HK-2 (cell line): ENCODE measurements around the gene HMCN1.
"Not testable (repeated sequence)": the region's sequence is repeated elsewhere in the genome, so short reads cannot be mapped to it uniquely, and the experiment has no call there.

ENCODE experiments used
- DNase-seq: peaks from one replicate; pipeline ENCODE4 v3.0.0-alpha.2; 2018; ENCODE audit not compliant: unreplicated experiment

HMCN1 gene

DNA sequence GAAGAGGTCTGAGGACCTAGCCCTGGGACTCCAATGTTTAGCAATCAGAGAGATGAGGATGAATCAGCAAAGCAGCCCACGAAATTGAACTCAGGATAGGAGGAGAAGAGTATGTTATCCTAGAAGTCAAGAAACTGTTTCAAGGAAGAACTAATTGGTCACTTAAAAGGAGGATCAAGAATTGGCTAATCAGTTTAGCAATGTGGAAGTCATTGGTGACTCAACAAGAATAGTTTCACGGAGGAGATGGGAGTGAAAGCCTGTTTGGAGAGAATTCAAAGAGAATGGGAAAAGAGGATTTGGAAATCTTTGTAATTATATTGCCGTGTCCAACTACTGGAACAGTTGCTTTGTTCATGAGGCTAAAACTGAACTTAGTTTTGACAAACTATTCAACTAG lies 7.4 kb downstream of the HMCN1 start:
- no peak for DNase-seq

DNA sequence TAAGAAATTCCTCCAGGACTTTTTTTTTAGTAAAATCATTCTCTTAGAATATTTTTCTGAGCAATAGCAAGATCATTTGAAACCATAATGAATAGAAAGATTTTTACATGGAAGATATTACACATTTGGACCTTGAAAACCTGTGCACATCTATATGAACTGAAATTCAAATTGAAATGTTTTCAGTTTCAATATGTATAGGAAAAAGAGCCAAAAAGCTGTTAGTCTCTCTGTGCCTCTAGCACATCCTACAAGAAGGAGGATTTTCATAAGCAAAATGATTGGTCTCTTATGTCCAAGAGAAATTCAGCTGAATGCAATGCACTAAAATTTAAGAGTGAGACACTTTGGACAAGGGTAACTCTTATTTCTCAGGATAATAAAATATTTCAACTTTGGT lies 8.2 kb downstream of the HMCN1 start:
- no peak for DNase-seq

DNA sequence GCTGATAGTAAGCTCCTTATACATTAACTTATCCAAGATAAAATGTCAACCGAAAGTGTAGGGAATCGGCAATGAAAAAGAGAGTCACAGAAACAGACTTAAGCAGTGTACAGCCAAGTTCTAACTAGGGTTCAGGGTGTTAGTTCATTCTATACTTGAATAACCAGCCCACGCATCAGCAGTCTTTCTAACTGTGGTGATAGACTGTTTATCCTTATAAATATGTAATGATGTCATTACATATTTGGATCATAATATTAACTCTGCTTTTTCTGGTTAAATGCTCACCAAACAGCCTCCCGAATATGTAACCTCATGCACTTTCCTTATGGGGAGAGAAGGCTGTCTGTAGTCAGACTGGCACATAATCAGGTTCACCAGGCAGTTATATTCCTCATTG lies 11.0 kb downstream of the HMCN1 start:
- no peak for DNase-seq

DNA sequence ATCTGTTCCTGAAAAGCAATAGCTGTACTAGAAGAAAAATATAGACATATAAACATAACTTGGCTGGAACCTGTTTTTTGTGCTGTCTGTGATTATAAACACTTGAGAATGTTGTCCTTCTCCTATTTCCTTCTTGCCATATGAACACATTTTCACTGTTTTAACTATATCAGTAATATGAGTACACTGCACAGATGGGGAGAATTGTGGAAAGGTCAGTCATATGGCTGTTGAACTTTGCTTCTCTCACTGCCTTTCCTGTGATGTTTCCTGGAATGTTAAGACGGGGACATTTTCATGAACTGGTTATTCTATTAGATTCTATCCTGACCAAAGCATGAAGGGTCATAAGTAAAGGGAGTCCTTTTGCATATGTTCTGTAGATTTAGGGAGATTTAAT lies 24.9 kb downstream of the HMCN1 start:
- no peak for DNase-seq

DNA sequence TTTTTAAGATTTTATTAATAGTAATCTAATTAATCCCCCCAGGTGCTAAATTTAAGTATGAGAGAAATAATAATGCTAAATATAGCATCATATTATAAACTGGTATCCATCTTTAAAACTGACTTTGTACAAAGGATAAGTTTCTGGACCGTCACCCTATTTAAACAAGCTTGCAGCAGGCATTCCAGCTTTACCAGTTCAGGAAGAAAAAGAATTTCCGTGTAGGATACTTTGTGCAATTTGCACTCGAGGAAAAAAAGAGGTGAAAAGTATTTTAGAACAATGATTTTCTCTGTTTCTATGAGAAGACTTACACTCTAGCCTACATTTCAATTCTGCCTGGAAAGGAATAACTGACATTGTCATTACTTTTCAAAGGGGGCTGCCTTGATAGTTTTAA lies 27.6 kb downstream of the HMCN1 start:
- DNase-seq, result no peak

DNA sequence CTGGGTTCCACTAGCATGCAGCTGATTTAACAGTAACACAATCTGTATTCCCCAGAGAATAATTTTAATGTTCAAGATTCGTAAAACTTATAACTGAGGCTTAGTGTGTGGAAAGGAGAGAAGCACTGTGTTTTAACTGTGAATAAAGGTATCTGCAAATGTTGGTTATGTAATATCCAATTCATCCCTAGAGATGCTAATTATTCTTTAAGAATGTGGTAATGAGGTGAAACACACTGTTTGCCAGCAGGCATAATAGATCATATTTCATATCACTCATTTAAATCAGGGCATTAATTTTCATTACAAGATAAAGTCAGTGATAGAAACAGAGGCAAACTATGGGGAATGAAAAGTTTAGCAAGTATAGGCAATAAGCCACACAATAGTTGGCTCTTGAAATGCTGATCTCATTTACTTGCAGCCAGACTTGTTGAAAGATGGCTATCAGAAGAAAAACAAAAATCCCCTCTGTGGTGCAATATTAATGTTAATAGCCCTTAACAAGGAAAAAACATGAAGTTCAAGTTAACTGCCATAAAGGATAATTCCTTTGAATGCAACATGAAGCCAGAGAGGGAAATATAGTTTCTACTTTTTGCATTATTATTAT lies 33.4 kb downstream of the HMCN1 start:
- DNase-seq, result no peak

DNA sequence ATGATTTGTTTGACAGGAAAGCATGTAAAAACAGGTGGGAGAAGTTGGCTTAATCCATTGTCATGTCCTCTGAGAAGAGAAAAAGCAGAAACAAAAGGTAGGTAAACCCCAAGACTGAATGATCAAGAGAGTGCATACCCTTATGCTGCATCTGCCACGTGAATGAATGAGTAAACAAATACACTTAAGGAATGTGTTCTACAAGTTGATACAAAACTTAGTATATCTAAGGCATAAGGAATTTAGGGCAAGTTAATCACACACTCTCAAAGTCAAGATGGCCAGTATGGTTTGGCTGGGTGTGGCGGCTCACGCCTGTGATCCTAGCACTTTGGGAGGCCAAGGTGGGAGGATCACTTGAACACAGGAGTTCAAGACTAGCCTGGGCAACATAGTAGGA lies 34.2 kb downstream of the HMCN1 start:
- no peak for DNase-seq

DNA sequence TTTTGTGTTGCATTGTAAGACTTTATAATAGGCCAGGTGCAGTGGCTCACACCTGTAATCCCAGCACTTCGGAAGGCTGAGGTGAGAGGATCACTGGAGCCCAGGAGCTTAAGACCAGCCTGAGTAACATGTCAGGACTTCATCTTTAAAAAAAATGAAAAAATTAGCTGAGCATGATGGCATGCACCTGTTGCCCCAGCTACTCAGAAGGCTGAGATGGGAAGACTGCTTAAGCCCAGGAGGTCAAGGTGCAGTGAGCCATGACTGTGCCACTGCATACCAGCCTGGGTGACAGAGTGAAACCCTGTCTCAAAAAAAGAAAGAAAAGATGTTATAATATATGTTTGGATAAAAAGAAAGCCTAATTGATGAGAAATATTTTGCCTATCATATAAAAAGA lies 34.9 kb downstream of the HMCN1 start:
- no peak for DNase-seq

DNA sequence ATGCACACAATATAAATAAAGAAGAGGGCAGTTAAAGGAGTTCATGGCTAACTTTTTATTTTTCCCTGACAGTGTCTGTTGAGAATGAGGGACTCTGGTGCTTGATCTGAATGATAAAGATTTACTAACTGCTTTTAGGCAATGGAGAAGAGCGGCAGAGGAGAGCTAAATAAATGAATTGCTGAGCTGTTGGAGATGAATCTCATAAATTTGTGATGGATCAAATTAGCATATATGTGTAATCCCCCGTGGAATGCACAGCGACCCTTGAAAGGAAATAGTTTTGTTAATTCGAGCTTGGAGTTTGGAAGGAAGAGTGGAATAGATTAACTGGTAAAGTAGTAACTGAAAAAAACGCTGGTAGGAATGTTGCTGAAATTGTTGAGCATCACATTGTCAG lies 40.2 kb downstream of the HMCN1 start:
- DNase-seq, result no peak

DNA sequence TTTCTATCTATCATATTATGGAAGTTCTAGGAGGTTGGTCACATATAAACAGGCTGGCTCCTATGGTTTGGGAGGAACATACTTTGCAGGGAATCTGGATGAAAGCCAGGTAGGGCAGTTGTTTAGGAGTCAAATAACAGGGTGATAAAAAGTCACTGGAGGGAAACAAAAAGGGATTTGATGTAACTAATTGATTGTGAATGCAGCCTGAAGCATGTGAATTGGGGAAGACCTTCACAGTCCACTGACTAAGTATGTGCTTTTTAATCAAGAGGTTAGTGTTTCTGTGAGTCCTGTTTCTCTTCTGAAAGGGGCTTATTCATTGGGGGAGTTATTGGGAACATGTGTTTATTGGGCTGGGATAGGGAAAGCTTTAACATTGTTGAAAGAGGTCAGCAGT lies 41.3 kb downstream of the HMCN1 start:
- DNase-seq, result no peak

DNA sequence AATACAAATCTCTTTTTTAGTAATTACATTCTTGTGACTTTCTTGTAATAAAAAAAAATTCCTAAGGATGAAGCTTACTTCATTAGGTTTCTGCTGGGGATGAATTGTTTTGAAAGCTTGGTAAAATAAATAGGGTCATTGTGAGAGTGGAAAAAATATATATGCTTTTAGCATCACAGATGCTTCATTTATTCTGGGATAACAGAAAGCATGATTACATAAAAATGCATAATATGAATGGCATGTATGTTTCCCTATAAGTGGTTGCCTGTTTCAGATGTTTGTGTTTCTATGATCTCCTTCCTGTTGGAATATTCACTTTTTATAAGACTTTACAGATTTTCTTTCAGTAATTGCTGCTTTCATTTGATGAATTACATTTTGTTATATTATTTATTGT lies 42.3 kb downstream of the HMCN1 start:
- no peak for DNase-seq

DNA sequence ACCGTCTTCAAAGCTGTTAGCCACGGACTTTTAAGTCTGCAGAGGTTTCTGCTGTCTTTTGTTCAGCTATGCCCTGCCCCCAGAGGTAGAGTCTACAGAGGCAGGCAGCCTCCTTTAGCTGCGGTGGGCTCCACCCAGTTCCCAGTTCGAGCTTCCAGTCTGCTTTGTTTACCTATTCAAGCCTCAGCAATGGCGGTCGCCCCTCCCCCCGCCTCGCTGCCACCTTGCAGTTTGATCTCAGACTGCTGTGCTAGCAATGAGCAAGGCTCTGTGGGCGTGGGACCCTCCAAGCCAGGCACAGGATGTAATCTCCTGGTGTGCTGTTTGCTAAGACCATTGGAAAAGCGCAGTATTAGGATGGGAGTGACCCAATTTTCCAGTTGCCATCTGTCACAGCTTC lies 49.7 kb downstream of the HMCN1 start:
- not testable (repeated sequence) for DNase-seq

DNA sequence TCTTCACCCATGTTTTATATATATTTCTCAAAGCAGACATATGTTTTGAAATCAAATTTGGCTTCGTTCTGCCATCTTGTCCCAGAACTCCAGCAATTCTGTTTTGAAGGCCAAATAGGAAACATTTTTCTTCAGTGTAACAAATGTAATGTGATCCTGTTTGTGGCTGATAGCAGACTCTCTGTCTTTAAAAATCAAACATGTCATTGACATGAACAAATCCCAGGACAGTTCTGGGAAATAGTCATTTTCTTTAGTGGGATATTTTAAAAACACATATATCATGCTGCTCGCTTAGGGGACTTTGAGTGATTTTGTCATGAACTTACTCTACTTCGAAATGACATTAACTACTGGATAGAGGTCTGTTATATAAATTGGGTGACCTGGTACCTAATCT lies 51.4 kb downstream of the HMCN1 start:
- no peak for DNase-seq

DNA sequence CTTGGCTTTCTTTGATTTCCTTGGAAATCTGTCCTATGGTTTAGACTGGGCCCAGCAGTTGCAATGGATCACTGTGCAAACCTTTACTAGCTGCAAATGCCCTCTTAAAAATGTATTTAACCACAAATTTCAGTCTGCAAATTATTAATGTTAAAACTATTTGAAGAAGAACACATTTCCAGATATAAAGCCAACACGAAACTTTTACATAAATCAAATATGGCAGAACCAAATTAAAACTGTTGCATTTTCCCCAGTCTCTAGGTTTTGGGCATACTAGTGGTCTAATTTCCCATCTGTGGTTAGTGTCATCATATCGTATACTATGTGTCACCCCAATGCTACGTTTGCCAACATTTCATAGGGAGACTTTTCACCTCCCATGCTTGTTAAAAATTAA lies 52.3 kb downstream of the HMCN1 start:
- DNase-seq, result no peak

DNA sequence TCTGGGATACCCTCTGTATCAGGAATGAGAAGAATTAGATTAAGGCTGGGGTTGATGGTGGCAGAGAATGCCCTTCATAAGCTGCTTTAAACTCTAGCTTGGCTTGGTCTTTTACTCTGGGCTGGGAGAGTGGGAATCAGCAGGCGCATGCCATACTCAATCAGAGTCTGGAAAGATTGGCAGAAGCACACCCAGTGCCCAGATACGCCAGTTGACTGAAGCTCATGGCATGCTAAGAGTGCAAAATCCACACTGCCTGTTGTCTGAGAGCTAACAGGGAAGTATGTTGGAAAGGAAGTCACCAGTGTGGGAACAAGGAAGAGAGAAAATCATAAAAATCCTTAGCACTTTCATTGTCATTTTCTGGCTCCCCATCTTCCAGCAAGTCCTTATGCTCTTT lies 53.0 kb downstream of the HMCN1 start:
- no peak for DNase-seq

DNA sequence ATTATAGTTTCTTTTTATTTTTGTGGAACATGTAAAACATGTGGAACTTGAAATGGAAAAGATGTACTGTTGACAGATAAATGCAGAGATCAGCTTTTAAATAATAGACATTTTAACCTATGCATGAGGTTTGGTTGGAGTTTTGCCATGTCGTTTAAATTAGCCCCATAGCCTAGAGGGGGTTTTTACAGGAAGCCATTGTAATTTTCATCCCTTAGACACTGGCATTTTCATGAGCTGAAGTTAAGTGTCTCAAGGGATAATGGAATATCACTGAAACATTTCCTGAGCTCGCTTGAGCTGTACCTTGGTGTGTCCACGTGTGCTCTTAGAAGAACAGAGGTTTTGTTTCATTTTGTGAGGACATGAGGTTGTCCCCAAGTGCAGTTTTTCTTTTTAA lies 54.2 kb downstream of the HMCN1 start:
- DNase-seq, result no peak

DNA sequence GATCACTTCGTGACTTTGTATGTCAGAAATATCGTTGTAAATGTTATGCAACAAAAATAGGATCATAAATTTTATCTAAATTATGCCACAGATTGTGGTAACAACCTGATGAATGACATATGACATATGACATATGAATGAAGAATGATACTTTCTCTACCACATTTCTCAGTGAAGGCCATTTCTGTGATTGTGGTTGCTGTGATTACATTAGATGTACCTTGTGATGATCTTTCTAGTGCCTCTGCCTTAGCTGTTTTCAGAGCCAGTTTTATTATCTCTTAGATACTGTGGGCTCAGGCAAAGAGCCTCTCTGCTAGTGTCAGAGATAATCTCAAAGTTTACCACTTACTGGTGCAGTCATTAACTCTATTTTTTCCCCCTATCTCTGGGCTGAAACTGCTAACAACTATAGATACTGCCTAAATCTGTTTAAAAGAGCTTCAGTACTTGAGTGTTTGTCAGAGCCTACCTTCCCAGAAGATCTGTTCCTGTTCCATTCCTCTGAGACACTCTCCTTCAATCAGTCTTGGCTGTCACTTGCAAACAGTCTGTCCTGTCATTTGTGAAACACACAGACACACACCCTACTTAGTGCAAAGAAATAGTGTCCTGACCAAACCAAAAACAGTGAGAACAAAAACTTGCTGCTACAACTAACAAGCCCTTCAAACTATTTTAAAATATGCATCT lies 55.5 kb downstream of the HMCN1 start:
- DNase-seq, result no peak

DNA sequence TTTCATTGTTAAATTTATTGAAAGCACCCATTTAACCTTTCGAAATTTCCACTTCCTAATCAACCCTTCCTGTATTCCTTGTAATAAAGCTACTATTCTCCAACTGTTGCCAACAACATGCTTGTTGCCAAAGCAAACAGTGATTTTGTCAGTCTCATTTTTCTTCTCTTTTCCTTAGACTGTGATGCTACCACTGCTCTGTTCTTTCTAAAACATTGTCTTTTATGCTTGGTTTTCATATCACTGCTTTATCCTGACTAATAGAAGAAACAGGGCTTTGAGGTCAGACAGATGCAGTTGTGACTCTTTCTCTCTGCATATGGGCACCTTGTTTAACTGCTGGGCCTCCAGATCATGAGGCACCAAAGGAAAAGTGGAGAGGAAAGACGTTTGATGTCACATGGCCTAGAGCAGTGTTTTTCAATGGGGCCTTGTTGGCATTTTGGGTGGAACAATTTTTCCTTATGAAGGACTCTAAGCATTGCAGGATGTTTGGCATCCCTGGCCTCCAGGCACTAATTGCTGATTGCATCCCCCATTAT lies 56.1 kb downstream of the HMCN1 start:
- no peak for DNase-seq

DNA sequence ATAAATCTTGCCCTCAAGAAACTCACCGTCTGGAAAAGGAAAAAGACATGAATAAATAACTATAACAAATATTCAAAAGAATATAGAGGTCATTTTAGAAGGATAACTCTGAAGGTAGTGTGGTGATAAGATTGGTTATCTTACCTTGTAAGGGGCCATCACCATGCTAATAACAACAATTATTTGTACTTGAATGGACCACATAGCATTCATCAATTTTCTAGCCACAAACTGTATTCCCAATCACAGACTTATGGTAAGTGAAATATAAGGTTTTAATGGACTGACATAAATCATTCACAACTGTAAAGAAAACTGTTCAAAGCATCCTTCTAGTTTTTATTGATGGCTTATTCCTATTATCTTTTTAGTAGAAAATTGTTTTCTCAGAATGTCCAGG lies 57.8 kb downstream of the HMCN1 start:
- DNase-seq, result no peak

DNA sequence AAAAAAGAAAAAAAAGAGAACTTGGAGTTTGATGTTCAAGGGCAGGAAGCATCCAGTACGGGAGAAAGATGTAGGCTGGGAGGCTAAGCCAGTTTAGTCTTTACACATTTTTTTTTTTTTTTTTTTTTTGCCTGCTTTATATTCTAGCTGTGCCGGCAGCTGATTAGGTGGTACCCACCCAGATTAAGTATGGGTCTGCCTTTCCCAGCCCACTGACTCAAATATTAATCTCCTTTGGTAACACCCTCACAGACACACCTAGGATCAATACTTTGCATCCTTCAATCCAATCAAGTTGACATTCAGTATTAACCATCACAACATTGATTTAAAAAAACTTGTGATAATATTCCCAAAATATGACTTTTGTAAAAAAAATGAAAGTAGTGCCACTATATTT lies 60.3 kb downstream of the HMCN1 start:
- not testable (repeated sequence) for DNase-seq

DNA sequence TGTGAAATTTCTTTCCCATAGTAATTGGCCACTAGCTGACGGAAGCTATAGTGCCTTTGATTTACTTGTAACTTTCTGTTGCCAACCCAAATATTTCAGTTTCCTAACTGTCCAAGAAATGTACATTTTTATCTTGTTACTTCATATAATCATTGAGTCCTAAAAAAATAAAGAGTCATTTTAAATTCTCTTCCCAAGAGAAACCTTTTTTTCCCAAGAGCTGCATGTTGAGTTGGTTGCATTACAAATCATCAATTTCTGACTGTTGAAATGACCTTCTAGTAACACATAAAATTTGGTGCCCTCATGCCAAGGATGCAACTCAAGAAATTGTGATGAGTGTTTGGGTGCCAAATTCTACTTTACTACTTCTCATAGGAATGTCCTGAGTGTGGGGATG lies 61.0 kb downstream of the HMCN1 start:
- no peak for DNase-seq

DNA sequence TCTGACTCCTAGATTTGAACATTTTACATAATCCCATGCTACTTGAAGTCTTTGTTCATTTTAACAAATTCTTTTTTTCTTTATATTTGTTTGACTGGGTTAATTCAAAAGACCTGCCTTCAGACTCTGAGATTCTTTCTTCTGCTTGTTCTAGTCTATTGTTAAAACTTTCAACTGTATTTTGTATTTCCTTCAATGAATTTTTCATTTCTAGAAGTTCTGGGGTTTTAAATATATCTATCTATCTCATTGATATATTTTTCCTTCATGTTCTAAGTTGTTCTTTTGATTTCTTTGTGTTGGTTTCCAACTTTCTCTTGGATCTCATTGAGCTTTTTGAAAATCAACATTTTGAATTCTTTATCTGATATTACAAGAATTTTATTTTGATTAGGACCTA lies 64.3 kb downstream of the HMCN1 start:
- DNase-seq, result no peak

DNA sequence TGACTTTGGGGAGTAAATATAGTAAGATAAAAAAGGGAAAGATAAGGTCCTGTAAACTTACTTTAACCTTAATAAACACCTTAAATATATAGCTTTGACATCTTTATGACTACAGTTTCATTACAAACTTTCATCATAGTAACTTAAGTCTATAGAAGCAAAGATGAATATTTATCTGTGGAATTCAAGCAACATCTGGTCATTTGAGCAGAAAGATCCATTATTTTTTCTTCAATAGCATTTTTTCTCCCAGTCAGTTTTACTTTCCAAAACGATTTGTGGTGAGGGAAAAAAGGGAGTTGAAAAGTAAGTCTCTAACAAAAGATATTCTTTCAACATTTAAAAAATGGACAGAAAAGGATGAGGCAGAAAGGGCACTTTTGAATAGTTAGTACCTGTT lies 69.0 kb downstream of the HMCN1 start:
- no peak for DNase-seq

DNA sequence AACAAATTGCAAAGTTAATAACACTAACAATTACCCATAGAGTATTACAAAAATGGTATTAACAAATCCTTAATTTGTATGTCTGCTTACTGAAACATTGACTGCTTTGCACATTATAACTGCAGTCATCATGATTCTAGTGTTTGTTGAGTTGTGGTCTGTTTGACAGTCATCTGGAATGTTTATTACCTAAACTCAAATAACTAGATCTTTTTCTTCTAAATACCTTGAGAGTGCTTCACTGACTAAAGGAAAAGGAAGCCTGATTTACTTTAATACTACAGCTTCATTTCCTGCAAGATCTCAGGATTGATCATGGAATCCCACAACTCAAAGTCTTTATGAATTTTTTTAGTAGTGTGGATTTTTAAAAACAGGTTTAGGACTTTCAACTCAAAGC lies 70.0 kb downstream of the HMCN1 start:
- no peak for DNase-seq
